H9 (cell line): ENCODE data around the gene WDR4. TPM values are rescaled to one million over a fixed set of nuclear protein-coding genes. Genes with fewer than 3 reads are reported as not detected.

Experiments
- DNase-seq: peaks from one replicate; pipeline ENCODE4 v3.0.0-alpha.2; 2017
- H2AFZ ChIP-seq: one replicate; pipeline ENCODE4 v1.6.1; 2013; ENCODE audit warnings: mild to moderate bottlenecking, low read length, control low read depth, moderate library complexity
- H2AK5ac ChIP-seq: 2 replicates; pipeline ENCODE4 v1.6.1; 2013; ENCODE audit warnings: low read length, control low read depth, mixed read lengths; ENCODE audit not compliant: insufficient read length
- H2BK120ac ChIP-seq: one replicate; pipeline ENCODE4 v1.6.1; 2013; ENCODE audit warnings: low read depth, mild to moderate bottlenecking, low read length, control low read depth, inconsistent platforms; ENCODE audit not compliant: poor library complexity, severe bottlenecking
- H2BK12ac ChIP-seq: 2 replicates; pipeline ENCODE4 v1.6.1; 2013; ENCODE audit warnings: low read length, control low read depth, mixed read lengths, low read depth; ENCODE audit not compliant: insufficient read length
- H2BK15ac ChIP-seq: 2 replicates; pipeline ENCODE4 v1.6.1; 2013; ENCODE audit warnings: low read depth, low read length, control low read depth
- H2BK20ac ChIP-seq: one replicate; pipeline ENCODE4 v1.6.1; 2013; ENCODE audit warnings: low read depth, mild to moderate bottlenecking, low read length, control low read depth, inconsistent platforms; ENCODE audit not compliant: poor library complexity, severe bottlenecking
- H2BK5ac ChIP-seq: 2 replicates; pipeline ENCODE4 v1.6.1; 2013; ENCODE audit warnings: low read length, control low read depth, mixed read lengths; ENCODE audit not compliant: insufficient read length
- H3K14ac ChIP-seq: 2 replicates; pipeline ENCODE4 v1.6.1; 2013; ENCODE audit warnings: low read length, control low read depth; ENCODE audit not compliant: insufficient read depth
- H3K18ac ChIP-seq: 2 replicates; pipeline ENCODE4 v1.6.1; 2013; ENCODE audit warnings: low read depth, mild to moderate bottlenecking, mixed read lengths, low read length, control low read depth; ENCODE audit not compliant: insufficient read length
- H3K23ac ChIP-seq: 2 replicates; pipeline ENCODE4 v1.6.1; 2013; ENCODE audit warnings: low read length, control low read depth, mixed read lengths, low read depth; ENCODE audit not compliant: insufficient read length
- H3K23me2 ChIP-seq: 2 replicates; pipeline ENCODE4 v1.6.1; 2013; ENCODE audit warnings: low read depth, mild to moderate bottlenecking, mixed read lengths, low read length, control low read depth; ENCODE audit not compliant: insufficient read length, poor library complexity, severe bottlenecking
- H3K27ac ChIP-seq: 2 replicates; pipeline ENCODE4 v1.5.1; 2013; ENCODE audit warnings: low read length, control low read depth, mixed read lengths, low read depth; ENCODE audit not compliant: insufficient read length
- H3K27me3 ChIP-seq: 2 replicates; pipeline ENCODE4 v1.6.1; 2013; ENCODE audit warnings: low read length, control low read depth, inconsistent platforms; ENCODE audit not compliant: insufficient read depth
- H3K4ac ChIP-seq: 2 replicates; pipeline ENCODE4 v1.6.1; 2013; ENCODE audit warnings: low read depth, mild to moderate bottlenecking, control low read depth, inconsistent platforms, low read length, moderate library complexity
- H3K4me1 ChIP-seq: 2 replicates; pipeline ENCODE4 v1.6.1; 2013; ENCODE audit warnings: low read length, control low read depth, inconsistent platforms; ENCODE audit not compliant: insufficient read depth
- H3K4me2 ChIP-seq: 2 replicates; pipeline ENCODE4 v1.6.1; 2013; ENCODE audit warnings: low read length, control low read depth, mixed read lengths; ENCODE audit not compliant: insufficient read length, insufficient read depth
- H3K56ac ChIP-seq: 2 replicates; pipeline ENCODE4 v1.6.1; 2013; ENCODE audit warnings: low read depth, mild to moderate bottlenecking, mixed read lengths, low read length, control low read depth; ENCODE audit not compliant: insufficient read length
- H3K79me1 ChIP-seq: 2 replicates; pipeline ENCODE4 v1.6.1; 2013; ENCODE audit warnings: low read depth, mild to moderate bottlenecking, moderate library complexity, low read length, control low read depth, inconsistent platforms; ENCODE audit not compliant: insufficient read depth, poor library complexity, severe bottlenecking
- H3K79me2 ChIP-seq: 2 replicates; pipeline ENCODE4 v1.6.1; 2013; ENCODE audit warnings: low read length, control low read depth, inconsistent platforms; ENCODE audit not compliant: insufficient read depth
- H3K9ac ChIP-seq: 2 replicates; pipeline ENCODE4 v1.6.1; 2013; ENCODE audit warnings: low read length, control low read depth, mixed read lengths; ENCODE audit not compliant: insufficient read length; ENCODE audit errors: extremely low read depth
- H3K9me3 ChIP-seq: one replicate; pipeline ENCODE4 v1.6.1; 2013; ENCODE audit warnings: low read depth, low read length, inconsistent platforms; ENCODE audit not compliant: control insufficient read depth
- H3T11ph ChIP-seq: one replicate; pipeline ENCODE4 v1.6.1; 2013; ENCODE audit warnings: mild to moderate bottlenecking, low read length, control low read depth, inconsistent platforms
- H4K20me1 ChIP-seq: one replicate; pipeline ENCODE4 v1.6.1; 2013; ENCODE audit not compliant: control insufficient read depth, insufficient read length, insufficient read depth
- H4K5ac ChIP-seq: 2 replicates; pipeline ENCODE4 v1.6.1; 2013; ENCODE audit warnings: low read depth, mild to moderate bottlenecking, mixed read lengths, low read length, control low read depth; ENCODE audit not compliant: insufficient read length
- H4K8ac ChIP-seq: replicated peaks from 2 replicates; pipeline ENCODE4 v1.6.1; 2013; ENCODE audit warnings: low read length, control low read depth, mixed read lengths, low read depth; ENCODE audit not compliant: insufficient read length
- H4K91ac ChIP-seq: 2 replicates; pipeline ENCODE4 v1.6.1; 2013; ENCODE audit warnings: low read depth, mild to moderate bottlenecking, moderate library complexity, mixed read lengths, low read length, control low read depth; ENCODE audit not compliant: insufficient read length
- H3K27ac Mint-ChIP-seq, 3 experiments: 2 replicates in 2 of 3; 3 replicates in 1 of 3; pipeline ENCODE4 v1.8.0; 2020 to 2021; ENCODE audit warnings: mixed read lengths in 3 of 3, mild to moderate bottlenecking in 1 of 3, moderate library complexity in 1 of 3
- H3K27me3 Mint-ChIP-seq: 2 replicates; pipeline ENCODE4 v1.8.0; 2021; ENCODE audit warnings: low read depth, mild to moderate bottlenecking, moderate library complexity, mixed read lengths
- H3K36me3 Mint-ChIP-seq, 3 experiments: 2 replicates in 2 of 3; 3 replicates in 1 of 3; pipeline ENCODE4 v1.8.0; 2020 to 2021; ENCODE audit warnings: low read depth in 3 of 3, mixed read lengths in 3 of 3; ENCODE audit not compliant: insufficient read depth in 1 of 3
- H3K4me1 Mint-ChIP-seq, 2 experiments: 2 replicates each; pipeline ENCODE4 v1.8.0; 2020; ENCODE audit warnings: mixed read lengths in 2 of 2
- H3K4me3 Mint-ChIP-seq, 2 experiments: 2 replicates in 1 of 2; 3 replicates in 1 of 2; pipeline ENCODE4 v1.8.0; 2020 to 2021; ENCODE audit warnings: mild to moderate bottlenecking in 2 of 2, mixed read lengths in 2 of 2, moderate library complexity in 1 of 2
- H3K9me3 Mint-ChIP-seq, 2 experiments: 2 replicates in 1 of 2; 3 replicates in 1 of 2; pipeline ENCODE4 v1.8.0; 2020; ENCODE audit warnings: mild to moderate bottlenecking in 2 of 2, mixed read lengths in 2 of 2, moderate library complexity in 1 of 2
- CTCF ChIP-seq: fragments of 200-600 bp; sonication (generic); conservative IDR thresholded peaks from 3 replicates; pipeline ENCODE4 v1.8.0; 2021; ENCODE audit warnings: antibody characterized with exemption, mild to moderate bottlenecking
- WGBS: extraction: QIAGEN DNeasy Blood & Tissue Kit; methylation state at CpG from one replicate; pipeline ENCODE4 v1.1.7; 2013; ENCODE audit warnings: missing lambda C conversion rate, low lambda C conversion rate, mixed read lengths; ENCODE audit not compliant: insufficient read length; ENCODE audit errors: extremely low coverage; 5-methylcytosine and 5-hydroxymethylcytosine counted together
- total RNA-seq: library from RNA; stranded (reverse); gene quantifications from 2 replicates; pipeline ENCODE4 v1.2.1, GENCODE V29; 2021

The WDR4 gene
- total RNA-seq, 1 experiment from 2014 or later, result 54.4 TPM

- no CpG with 5 or more reads among the region's 21 CpGs for WGBS
- peaks cover 6% of the 10 kb centered on the region for H3K79me2 ChIP-seq
Measured at GRCh38 chr21:42845296-42845965, 33.9 kb downstream of the WDR4 start.

More at GRCh38 chr21:42845296-42845965, 33.9 kb downstream of the WDR4 start:
- no peak overlapping the region for H2AK5ac ChIP-seq
- peaks cover 8% of the 10 kb centered on the region for H3K79me1 ChIP-seq
- no peak overlapping the region for H3K23ac ChIP-seq
- H3K18ac ChIP-seq, result no peak overlapping the region
- peak; percentile 17 for DNase-seq
- H3K4me2 ChIP-seq, result no peak overlapping the region
- H3K4me1 ChIP-seq, result no peaks in the 10 kb centered on the region
- no peak overlapping the region for H2BK5ac ChIP-seq
- peaks cover 3% of the 10 kb centered on the region for H4K20me1 ChIP-seq
- H2AFZ ChIP-seq, result no peak overlapping the region
- no peak overlapping the region for H4K91ac ChIP-seq
- no peak overlapping the region for H2BK20ac ChIP-seq
- TF ChIP-seq CTCF, result no peak
- Mint-ChIP-seq H3K27ac (peak overlapping the region in 2 of 3 experiments; percentile 28 to 68; a peak in 2 of 7 replicates), H3K4me3 (no peak overlapping the region), H3K4me1 (no peaks in the 10 kb centered on the region), H3K36me3 (peaks cover 54 to 74% (median 72%) of the 10 kb centered on the region in 3 experiments), H3K27me3 (no peaks in the 10 kb centered on the region), H3K9me3 (no peaks in the 10 kb centered on the region)
- no peak overlapping the region for H3K56ac ChIP-seq
- H3K23me2 ChIP-seq, result no peaks in the 10 kb centered on the region
- H3K14ac ChIP-seq, result no peak overlapping the region
- no peak overlapping the region for H3K4ac ChIP-seq
- H2BK15ac ChIP-seq, result no peak overlapping the region
- H4K8ac ChIP-seq, result no peak overlapping the region
- H3K9me3 ChIP-seq, result no peaks in the 10 kb centered on the region
- no peak overlapping the region for H4K5ac ChIP-seq
- H3K9ac ChIP-seq, result no peak overlapping the region
- no peak overlapping the region for H2BK120ac ChIP-seq
- no peak overlapping the region for H3K27ac ChIP-seq
- H3K27me3 ChIP-seq, result no peaks in the 10 kb centered on the region
- H3T11ph ChIP-seq, result no peak overlapping the region
- no peak overlapping the region for H2BK12ac ChIP-seq
